ENCODE measurements around the gene GNA12.

The GNA12 gene

GRCh38 chr7:2845034-2845592 is 1.0 kb upstream of the GNA12 start:
- Histone ChIP-seq H3K27me3 (no peaks in the 10 kb centered on the region), H3K9me3 (no peaks in the 10 kb centered on the region), H3K36me3 (peaks cover 10% of the 10 kb centered on the region), H3K4me1 (peaks cover 6% of the 10 kb centered on the region; the same call in 1 of the 2 replicates), H3K4me3 (ENCODE audit: low read depth, low read length) (peak overlapping the region; percentile 79)
- DNase-seq: no peak
- TF ChIP-seq CTCF (IDR thresholded peaks at IDR 0.05; ENCODE audit: low read depth, low read length): no peak

DNA sequence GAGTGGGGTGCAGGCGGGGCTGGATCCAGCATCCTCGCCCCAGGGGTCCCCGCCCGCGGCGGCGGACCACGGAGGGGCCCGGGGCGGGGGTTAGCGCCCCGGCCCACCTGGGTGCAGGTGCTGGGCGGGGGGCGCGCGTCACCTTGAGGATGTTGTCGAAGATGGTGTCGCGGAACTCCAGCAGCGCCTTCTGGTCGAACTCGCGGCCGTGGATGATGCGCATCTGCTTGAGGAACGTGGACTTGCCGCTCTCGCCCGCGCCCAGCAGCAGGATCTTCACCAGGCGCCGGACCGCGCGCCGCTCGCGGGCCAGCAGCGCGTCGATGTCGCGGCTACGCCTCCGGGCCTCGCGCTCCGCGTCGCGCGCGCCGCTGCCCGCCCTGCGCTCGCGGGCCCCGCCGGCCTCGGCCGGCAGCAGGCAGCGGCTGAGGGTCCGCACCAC is 376 bp downstream of the GNA12 start:
- Histone ChIP-seq H3K27me3 (no peaks in the 10 kb centered on the region), H3K4me3 (ENCODE audit: low read depth, low read length) (peak overlapping the region; percentile 63), H3K4me1 (peaks cover 6% of the 10 kb centered on the region; the same call in 1 of the 2 replicates), H3K36me3 (peaks cover 14% of the 10 kb centered on the region), H3K9me3 (no peaks in the 10 kb centered on the region)
- peak; percentile 45 for DNase-seq
- no peak for TF ChIP-seq CTCF (IDR thresholded peaks at IDR 0.05; ENCODE audit: low read depth, low read length)

- Histone ChIP-seq H3K9me3 (no peaks in the 10 kb centered on the region), H3K27me3 (no peaks in the 10 kb centered on the region), H3K4me1 (peaks cover 6% of the 10 kb centered on the region; the same call in 1 of the 2 replicates), H3K36me3 (peaks cover 14% of the 10 kb centered on the region), H3K4me3 (ENCODE audit: low read depth, low read length) (peak overlapping the region; percentile 63)
- DNase-seq: no peak
- TF ChIP-seq CTCF (IDR thresholded peaks at IDR 0.05; ENCODE audit: low read depth, low read length): no peak
Measured at GRCh38 chr7:2843191-2843685, 870 bp downstream of the GNA12 start.

DNA sequence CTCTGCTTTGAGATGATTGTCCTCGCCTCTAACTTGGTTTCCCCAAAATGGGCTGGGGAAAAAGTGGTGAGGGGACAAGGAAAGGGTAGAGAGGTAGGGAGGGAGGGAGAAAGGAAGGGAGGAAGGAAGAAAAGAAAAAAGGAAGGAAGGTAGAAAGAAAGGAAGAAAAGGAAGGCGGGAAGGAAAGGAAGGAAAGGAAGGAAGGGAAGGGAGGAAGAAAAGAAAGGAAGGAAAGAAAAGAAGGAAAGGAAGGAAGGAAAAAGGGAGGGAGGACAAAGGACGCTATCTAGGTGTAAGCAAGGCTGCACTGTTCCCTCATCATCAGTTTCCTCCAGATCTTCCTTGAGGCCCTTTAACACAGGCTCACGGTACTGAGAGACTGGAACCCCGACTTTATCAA is 2.2 kb downstream of the GNA12 start:
- Histone ChIP-seq H3K4me1 (peaks cover 6% of the 10 kb centered on the region; the same call in 1 of the 2 replicates), H3K9me3 (no peaks in the 10 kb centered on the region), H3K4me3 (ENCODE audit: low read depth, low read length) (no peak overlapping the region), H3K27me3 (no peaks in the 10 kb centered on the region), H3K36me3 (peaks cover 14% of the 10 kb centered on the region)
- no peak for TF ChIP-seq CTCF (IDR thresholded peaks at IDR 0.05; ENCODE audit: low read depth, low read length)
- no peak for DNase-seq

- peaks cover 6% of the 10 kb centered on the region; the same call in 1 of the 2 replicates for H3K4me1 ChIP-seq
Measured at GRCh38 chr7:2840458-2840857, 3.6 kb downstream of the GNA12 start.

More at GRCh38 chr7:2840458-2840857, 3.6 kb downstream of the GNA12 start:
- Histone ChIP-seq H3K36me3 (peaks cover 16% of the 10 kb centered on the region), H3K4me3 (ENCODE audit: low read depth, low read length) (no peak overlapping the region), H3K9me3 (no peaks in the 10 kb centered on the region), H3K27me3 (no peaks in the 10 kb centered on the region)
- TF ChIP-seq CTCF (IDR thresholded peaks at IDR 0.05; ENCODE audit: low read depth, low read length): no peak
- no peak for DNase-seq

All from BE2C (cell line).